SKM-1 (cell line): ENCODE data around the gene PPP2R3B.
"Not testable (repeated sequence)": the region's sequence is repeated elsewhere in the genome, so short reads cannot be mapped to it uniquely, and the experiment has no call there.

ENCODE experiments used
- DNase-seq: peaks from one replicate; lab custom pipeline; 2025; ENCODE audit not compliant: unreplicated experiment; lab: John Stamatoyannopoulos, UW

Gene PPP2R3B

DNA sequence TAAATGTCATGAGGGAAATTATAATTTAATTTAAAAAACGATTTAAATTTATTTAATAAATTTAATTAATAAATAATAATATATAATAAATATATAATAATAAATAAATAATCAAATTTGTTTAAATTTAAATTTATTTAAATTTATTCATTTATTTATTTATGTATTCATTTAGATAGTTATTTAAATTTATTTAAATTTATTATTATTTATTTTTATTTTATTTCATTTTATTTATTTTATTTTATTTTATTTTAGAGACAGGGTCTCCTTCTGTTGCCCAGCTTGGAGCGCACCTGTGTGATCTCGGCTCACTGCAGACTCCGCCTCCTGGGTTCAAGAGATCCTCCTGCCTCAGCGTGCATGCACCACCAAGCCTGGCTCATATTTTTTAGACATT lies 18.4 kb upstream of the PPP2R3B start:
- DNase-seq = no peak

DNA sequence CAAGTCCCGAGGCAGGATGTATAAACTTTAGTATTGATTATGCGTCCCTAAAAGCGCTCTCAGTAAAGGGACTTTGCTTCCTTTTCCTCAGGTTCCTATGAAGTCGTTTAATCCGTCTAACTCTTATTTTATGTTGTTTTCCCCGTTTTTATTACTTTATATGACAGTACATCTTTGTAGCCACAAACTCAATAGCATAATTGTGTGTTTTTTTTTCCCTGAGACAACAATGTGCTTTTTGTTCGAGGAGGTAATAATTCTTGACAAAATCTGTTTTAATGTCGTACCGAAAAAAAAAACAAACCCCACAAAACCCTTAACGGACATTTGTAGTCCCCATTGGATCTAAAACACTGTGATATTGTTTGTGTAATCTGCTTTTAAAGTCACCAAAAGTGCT lies 17.9 kb upstream of the PPP2R3B start:
- DNase-seq = no peak

DNA sequence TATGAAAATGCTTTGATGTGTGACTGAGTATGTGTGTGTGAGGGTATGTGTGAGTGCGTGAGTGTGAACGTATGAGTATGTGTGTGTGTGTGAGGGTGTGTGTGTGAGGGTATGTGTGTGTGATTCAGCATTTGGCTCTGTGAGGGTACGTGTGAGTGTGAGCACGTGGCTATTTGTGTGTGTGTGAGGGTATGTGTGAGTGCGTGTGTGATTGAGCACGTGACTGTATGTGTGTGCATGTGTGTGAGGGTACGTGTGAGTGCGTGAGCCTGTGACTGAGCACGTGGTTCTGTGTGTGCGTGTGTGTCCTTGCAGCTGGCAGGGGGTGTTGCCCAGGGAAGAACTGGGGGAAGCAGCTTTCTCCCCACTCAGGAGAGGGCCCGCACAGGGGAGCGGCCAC lies 16.1 kb upstream of the PPP2R3B start:
- DNase-seq = no peak

DNA sequence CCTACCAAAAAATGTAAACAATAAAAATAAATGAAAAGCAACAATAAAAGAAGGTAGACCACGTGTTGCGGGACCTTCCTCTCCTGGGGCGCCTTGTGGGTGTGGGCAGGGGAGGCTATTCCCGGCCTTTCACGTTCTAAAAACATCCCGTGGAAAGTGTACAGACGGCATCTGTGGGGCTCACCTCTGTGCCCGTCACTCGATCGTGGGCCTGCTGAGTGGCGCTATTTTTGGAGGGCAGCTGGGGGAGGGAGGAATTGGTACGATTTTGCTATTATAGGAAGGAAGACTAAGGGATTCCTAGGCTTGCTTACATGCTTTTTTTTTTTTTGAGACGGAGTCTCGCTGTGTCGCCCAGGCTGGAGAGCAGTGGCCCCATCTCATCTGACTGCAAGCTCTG lies 13.6 kb upstream of the PPP2R3B start:
- no peak for DNase-seq

DNA sequence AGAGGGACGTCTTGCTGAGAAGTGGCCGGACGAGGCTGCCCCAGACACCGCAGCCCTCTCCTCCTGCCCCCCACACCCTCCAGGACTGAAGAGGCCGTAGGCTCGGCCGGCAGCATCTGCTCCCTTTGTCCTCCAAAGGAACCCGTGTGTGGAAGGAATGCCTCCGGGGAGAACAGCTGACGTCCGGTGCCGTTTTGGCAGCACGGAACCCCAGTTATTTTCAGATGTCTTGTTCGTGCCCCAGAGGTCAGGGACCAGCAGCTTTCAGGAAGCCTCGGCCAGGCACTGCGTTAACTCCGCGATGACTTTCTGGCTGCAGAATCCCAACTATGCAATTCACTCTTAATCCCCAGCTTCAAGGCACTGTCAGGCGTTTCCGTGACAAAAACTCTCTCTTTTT lies 10.9 kb upstream of the PPP2R3B start:
- DNase-seq = no peak

DNA sequence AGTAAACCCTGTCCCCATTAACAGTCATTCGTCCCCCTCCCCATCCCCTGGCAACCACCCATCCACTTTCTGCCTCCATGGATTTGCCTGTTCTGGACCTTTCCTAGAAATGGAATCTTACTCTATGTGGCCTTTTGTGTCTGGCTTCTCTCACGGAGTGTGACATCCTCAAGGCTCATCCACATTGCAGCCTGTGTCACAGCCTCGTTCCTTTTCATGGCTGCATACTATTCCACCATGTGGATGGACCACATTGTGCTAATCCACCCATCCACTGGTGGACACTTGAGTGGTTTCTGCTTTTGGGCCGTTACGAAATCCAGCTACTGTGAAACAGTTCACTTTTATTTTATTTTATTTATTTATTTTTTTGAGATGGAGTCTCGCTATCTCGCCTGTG lies 8.1 kb upstream of the PPP2R3B start:
- DNase-seq = no peak

DNA sequence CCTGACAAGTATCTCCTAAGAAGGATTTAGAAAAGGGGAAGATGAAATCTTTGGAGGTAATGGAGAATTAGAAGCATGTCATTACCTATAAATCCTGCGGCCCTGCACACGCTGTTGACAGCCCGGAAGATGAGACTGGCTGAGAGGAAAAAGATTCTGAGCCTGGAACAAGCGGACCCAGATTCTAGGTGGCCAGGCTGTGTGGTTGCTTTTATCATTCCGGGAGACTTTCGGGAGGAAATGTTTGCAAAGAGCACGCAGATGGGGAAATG lies 5.8 kb upstream of the PPP2R3B start:
- DNase-seq = no peak

DNA sequence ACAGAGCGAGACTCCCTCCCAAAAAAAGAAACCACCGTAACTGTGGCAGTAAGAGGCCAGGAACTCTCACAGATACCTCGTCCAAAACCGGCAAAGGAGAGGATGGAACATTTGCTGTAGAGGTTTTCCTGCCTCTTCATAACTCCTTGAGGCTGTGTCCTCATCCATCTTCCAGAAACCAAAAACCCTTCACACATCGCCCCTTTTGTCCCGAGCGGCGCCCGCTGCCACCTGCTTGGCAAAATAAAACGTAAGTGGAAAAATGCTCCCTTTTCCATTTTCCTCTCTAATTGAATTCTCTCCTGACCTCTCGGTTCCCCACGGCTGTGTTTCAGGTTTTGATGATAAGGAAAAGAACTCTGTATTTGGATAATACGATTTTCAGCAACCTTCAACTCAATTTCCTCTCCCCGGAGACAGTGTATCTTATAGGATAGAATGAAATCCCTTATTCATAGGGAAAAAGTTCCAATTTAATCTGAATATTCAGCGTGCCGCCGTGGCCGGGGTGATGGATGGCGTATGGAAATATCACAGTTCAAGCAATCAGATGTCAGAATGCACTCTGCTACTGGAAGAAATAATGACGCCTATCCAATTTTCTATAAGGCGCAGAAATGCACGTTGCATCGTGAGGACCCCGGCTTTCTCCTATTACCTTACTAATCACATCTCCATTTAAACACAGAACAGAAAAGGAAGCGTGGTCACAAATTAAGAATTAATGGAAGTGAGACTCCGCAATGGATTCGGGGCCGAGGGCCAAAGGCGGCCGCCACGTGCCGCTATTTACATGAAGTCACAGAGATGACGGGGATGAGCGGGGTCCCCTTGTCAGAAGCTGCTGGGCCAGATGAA lies 5.2 kb upstream of the PPP2R3B start:
- no peak for DNase-seq

DNA sequence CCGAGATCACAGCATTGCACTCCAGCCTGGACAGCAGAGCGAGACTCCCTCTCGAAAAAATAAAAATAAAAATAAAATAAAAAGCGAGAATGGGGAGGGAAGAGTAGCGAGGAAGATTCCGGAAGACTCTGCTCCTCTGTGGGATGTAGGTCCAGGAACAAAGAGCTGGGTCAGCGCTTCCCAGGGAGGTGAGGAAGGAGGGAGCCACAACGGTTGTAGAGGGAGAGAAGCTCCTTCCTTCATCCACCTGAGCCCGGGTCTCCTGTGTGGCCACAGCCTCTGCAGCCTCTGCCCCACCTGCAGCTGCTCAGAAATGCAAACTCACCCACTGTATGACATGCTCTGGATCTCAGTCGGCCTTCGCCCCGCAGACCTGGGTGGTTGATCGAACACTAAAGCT lies 3.8 kb upstream of the PPP2R3B start:
- DNase-seq = no peak

- no peak for DNase-seq
These were observed 2.3 kb upstream of the PPP2R3B start for GRCh38 chrX:389021-389441.

- no peak for DNase-seq
These were observed 1.0 kb upstream of the PPP2R3B start for GRCh38 chrX:387729-388128.

GRCh38 chrX:386239-386767 lies 404 bp downstream of the PPP2R3B start:
- no peak for DNase-seq

GRCh38 chrX:385736-386135 lies 971 bp downstream of the PPP2R3B start:
- not testable (repeated sequence) for DNase-seq

GRCh38 chrX:384861-385260 lies 1.8 kb downstream of the PPP2R3B start:
- DNase-seq = no peak

GRCh38 chrX:378443-378842 lies 8.3 kb downstream of the PPP2R3B start:
- DNase-seq = no peak

DNA sequence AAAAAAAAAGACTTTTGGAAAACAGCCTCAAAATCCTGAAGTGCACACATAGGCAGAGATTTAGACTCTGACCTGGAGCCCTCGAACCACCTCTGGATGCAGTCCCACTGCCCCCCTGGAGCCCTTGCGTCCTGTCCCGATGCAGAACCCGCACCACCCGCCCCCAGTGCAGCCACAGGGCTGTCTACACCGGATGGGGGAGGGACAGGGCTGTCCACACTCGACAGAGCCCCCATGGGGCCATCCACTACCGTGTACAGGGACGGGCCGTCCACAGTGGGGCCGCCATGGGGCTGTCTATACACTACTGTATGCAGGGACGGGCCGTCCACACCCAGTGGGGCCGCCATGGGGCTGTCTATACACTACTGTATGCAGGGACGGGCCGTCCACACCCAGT lies 10.5 kb downstream of the PPP2R3B start:
- DNase-seq = not testable (repeated sequence)

DNA sequence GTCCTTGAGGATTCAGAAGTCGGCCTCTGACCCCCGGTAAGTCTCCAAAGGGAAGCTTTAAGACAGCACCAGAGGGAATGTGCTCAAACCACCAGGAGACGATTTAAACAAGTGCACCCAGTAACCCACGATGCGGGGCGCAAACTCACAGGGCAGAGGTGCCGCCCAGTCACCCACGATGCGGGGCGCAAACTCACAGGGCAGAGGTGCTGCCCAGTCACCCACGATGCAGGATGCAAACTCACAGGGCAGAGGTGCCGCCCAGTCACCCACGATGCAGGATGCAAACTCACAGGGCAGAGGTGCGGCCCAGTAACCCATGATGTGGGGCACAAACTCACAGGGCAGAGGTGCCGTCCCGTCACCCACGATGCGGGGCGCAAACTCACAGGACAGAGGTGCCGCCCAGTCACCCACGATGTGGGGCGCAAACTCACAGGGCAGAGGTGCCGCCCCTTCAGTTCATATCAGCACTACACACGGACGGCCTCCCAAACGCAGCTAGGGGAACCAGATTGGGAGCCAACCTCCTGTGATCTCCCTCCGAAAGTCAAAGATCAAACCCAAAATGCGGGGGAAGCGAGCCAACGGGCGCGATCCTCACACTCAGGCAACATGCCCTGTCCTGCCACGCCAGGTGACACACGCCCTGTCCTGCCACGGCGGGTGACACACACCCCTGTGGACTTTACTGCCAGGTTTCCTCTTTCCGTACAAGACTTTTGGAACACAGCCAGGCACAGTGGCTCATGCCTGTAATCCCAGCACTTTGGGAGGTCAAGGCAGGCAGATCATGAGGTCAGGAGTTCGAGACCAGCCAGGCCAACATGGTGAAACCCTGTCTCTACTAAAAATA lies 11.3 kb downstream of the PPP2R3B start:
- no peak for DNase-seq

GRCh38 chrX:374596-374995 lies 12.1 kb downstream of the PPP2R3B start:
- DNase-seq = no peak

DNA sequence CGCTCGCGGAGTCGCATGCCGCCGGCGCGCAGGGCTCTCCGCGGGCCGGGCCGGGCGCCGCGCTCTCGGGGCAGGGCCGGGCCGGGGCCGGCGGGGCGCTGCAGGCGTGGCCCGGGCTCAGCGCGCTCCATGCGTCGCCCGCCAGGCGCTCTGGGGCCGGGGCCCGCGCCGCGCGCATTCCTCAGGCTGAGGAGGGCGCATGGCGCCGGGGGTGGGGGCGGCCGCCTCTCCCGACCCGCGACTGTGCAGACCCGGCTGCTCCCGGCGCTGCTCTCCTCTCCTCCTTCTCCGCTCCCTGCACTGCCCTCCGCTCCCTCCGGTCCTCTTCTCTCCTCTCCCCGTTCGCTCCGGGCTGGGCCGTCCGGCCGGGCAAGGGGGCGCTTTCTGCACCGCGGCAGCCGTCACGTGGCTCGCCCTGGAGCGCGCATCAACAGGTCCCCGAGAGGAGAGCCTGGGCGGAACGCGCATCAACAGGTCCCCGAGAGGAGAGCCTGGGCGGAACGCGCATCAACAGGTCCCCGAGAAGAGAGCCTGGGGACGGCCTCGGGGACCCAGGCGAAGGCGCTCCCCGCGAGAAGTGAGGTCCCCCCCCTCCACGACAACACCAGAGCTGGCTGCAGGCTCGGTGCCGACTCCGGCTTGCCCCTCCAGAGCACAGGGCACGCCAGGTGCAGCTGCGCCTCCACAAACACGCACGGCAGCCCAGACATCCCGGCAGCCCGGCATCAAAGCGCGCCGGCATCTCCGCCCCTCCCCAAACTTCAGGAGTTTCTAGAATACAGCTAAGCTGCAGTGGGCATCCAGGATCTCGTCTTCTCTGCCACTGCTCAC lies 12.9 kb downstream of the PPP2R3B start:
- DNase-seq = no peak

DNA sequence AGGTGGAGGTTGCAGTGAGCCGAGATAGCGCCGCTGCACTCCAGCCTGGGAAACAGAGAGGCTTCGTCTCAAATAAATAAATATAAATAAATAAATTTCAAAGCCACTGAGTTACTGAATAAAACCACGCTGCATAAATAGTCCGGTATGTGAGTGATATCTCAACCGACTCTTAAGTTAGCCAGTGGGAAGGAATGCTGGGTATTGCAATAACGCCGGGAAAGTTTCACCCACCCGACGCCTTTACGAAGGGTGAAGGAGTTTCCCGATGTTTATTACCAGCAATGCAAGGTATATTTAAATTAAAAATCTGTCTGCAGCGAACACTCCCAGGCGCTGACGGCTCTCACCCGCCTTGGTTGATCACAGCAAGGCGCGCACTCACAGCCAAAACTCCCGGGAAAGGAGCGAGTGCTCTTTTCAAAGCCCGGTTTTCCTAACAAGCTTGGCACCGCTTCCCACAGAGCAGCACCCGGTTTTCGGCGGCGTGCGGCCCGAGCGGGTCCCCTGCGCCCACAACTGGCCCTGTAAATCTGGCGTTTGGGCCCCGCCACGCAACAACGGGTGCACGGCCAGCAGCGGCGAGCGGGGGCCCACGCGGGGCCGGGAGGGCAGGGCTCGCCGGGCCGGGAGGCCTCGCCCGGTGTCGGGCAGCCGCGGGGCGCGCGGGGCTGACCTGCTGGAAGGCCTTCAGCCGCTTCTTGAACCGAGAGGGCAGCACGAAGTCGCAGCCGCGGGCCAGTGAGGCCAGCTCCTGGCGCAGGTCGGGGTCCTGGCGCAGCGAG lies 13.7 kb downstream of the PPP2R3B start:
- no peak for DNase-seq

DNA sequence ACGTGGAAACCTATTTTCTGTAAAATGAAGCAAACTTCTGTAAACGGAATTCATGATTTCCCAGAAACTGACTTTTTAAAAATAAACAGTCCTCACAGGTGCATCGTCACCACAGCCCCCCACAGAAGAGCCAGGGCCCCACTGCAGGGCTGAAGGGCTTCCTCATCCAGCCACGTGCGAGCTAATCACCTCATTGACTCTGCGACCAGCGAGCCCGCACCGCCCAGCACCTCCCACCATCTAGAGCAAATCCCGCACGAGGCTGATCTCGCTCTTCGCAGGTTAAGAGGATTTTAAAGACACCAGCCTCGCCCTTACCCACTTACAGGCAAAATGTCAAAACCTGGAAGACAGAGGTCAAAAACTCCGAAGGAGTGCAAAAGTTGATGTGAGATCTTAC lies 14.8 kb downstream of the PPP2R3B start:
- DNase-seq = no peak
